ENCODE results near the gene ADIRF. TPM values are rescaled to one million over a fixed set of nuclear protein-coding genes. Genes with fewer than 3 reads are reported as not detected.
"Not testable (repeated sequence)": the region's sequence is repeated elsewhere in the genome, so short reads cannot be mapped to it uniquely, and the experiment has no call there.

Gene ADIRF
- not detected in 2 replicates for total RNA-seq
- long read RNA-seq: 0 reads

DNA sequence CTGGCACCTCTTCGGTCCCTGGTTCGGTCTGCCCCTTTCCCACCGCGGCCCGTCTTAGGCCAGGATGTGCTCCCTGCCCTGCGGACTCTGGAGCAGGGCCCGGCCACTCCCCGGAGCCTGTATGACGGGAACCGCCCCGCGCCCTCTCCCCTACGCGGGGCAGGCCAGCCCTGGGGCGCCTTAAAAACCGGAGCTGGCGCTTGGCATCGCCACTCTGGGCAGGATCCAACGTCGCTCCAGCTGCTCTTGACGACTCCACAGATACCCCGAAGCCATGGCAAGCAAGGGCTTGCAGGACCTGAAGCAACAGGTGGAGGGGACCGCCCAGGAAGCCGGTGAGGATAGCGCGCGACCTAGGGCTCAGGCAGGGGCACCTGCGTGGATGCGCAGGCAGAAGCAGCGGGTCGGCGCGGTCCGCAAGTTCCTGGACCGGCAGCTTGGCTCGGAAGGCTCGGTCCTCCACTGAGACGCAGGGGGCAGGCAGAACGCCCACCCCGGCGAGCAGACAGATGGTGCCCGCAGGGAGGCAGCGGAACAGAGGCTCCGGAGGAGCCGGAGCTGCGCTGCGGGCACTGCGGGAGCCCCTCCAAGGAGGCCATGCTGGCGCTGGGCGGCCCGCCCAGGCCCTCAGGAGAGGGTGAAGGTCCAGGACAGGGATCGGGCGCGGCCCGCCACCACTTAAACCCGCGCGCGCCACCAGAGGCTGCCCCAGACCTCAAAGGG is at the start of gene ADIRF:
Gene ADIRF, plus strand, starts transcription at position 212 of the 723 bp plus-strand sequence. Its CDS starts 63 bp downstream, at position 275.
- no peaks in the 10 kb centered on the region for H3K9me3 Mint-ChIP-seq (ENCODE audit: unreplicated experiment)
- H3K27me3 Mint-ChIP-seq (ENCODE audit: unreplicated experiment): no peaks in the 10 kb centered on the region
- H3K27ac Mint-ChIP-seq (ENCODE audit: unreplicated experiment): peak within 1 kb of the TSS; percentile 97
- TF ChIP-seq, protein P1, sequence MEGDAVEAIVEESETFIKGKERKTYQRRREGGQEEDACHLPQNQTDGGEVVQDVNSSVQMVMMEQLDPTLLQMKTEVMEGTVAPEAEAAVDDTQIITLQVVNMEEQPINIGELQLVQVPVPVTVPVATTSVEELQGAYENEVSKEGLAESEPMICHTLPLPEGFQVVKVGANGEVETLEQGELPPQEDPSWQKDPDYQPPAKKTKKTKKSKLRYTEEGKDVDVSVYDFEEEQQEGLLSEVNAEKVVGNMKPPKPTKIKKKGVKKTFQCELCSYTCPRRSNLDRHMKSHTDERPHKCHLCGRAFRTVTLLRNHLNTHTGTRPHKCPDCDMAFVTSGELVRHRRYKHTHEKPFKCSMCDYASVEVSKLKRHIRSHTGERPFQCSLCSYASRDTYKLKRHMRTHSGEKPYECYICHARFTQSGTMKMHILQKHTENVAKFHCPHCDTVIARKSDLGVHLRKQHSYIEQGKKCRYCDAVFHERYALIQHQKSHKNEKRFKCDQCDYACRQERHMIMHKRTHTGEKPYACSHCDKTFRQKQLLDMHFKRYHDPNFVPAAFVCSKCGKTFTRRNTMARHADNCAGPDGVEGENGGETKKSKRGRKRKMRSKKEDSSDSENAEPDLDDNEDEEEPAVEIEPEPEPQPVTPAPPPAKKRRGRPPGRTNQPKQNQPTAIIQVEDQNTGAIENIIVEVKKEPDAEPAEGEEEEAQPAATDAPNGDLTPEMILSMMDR (IDR thresholded peaks at IDR 0.05): no peak
- peak; percentile 82 for DNase-seq (ENCODE audit: extremely low spot score, unreplicated experiment)
- H3K4me3 Mint-ChIP-seq (ENCODE audit: unreplicated experiment): no peak within 1 kb of the TSS
- H3K36me3 Mint-ChIP-seq (ENCODE audit: unreplicated experiment): no peaks in the 10 kb centered on the region
- peaks cover 40% of the 10 kb centered on the region for H3K4me1 Mint-ChIP-seq (ENCODE audit: unreplicated experiment)

DNA sequence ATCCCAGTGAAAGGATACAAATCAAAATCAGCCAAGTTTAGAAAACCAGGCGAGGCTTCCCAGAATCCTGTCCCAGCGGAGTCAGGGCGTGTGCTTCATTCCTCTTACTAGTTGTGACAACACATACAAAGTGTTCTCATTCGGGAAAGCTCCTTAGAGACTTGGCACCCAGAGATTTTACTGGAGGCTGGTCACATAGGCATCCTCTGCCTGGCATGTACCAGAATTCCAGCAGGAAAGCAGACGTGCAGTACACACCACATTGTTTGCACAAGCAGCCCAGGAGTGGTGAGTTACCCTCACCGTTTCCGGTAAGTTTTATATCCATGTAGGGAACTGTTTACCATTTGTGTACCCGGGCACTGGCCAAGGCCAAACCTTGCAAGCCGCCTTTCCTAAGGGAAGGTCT is 45.7 kb upstream of the ADIRF start:
- no peak overlapping the region for H3K4me3 Mint-ChIP-seq (ENCODE audit: unreplicated experiment)
- peaks cover 35% of the 10 kb centered on the region for H3K36me3 Mint-ChIP-seq (ENCODE audit: unreplicated experiment)
- no peaks in the 10 kb centered on the region for H3K27me3 Mint-ChIP-seq (ENCODE audit: unreplicated experiment)
- no peaks in the 10 kb centered on the region for H3K4me1 Mint-ChIP-seq (ENCODE audit: unreplicated experiment)
- H3K9me3 Mint-ChIP-seq (ENCODE audit: unreplicated experiment): no peaks in the 10 kb centered on the region
- H3K27ac Mint-ChIP-seq (ENCODE audit: unreplicated experiment): no peak overlapping the region
- DNase-seq (ENCODE audit: extremely low spot score, unreplicated experiment): no peak
- TF ChIP-seq, protein P1 (IDR thresholded peaks at IDR 0.05): no peak

DNA sequence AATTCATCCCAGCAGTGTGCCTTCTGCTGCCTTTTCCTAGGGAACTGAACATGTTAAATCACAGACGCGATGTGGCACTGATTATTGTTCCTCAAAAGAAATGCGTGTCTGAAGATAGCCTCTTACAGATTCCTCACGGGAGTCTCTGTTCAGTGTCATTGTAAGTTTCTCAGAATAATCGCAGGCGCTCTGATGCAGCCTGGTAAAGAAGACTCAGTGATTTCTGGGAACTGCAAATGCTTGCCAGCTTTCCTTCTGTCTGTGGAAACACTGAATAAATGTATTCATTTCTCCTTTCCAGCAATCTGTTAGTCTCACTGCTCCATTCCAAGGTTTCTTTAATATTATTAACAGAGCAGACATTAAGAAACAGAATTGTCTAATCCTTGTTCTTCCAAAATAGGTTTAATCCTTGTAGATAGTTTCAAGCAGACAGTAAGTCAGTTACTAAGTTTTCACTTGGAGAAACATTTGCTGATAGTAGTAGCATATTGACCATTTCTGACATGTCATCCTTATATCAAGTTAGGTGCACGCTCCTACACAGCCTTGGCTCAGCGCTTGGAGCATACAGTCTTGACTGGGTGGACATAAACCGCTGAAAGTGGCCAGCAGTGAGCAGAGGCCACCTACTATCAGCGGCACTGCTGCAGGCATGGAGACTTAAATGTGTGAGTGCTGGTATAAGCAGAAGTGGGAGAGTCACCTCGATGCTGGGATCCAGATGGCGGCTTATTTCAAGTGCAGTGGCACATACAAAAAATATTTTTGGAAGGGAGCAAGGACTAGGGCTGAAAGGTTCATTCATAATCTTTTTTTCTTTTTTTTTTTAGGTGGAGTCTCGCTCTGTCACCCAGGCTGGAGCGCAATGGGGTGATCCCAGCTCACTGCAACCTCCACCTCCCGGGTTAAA is 38.6 kb upstream of the ADIRF start:
- TF ChIP-seq, protein P1 (IDR thresholded peaks at IDR 0.05): no peak
- no peaks in the 10 kb centered on the region for H3K4me1 Mint-ChIP-seq (ENCODE audit: unreplicated experiment)
- H3K36me3 Mint-ChIP-seq (ENCODE audit: unreplicated experiment): peaks cover 19% of the 10 kb centered on the region
- no peak for DNase-seq (ENCODE audit: extremely low spot score, unreplicated experiment)
- no peaks in the 10 kb centered on the region for H3K27me3 Mint-ChIP-seq (ENCODE audit: unreplicated experiment)
- H3K4me3 Mint-ChIP-seq (ENCODE audit: unreplicated experiment): no peak overlapping the region
- H3K27ac Mint-ChIP-seq (ENCODE audit: unreplicated experiment): no peak overlapping the region
- H3K9me3 Mint-ChIP-seq (ENCODE audit: unreplicated experiment): no peaks in the 10 kb centered on the region

GRCh38 chr10:86931872-86932271 is 36.4 kb upstream of the ADIRF start:
- TF ChIP-seq, protein P1 (IDR thresholded peaks at IDR 0.05): no peak
- H3K4me3 Mint-ChIP-seq (ENCODE audit: unreplicated experiment): no peak overlapping the region
- peaks cover 9% of the 10 kb centered on the region for H3K4me1 Mint-ChIP-seq (ENCODE audit: unreplicated experiment)
- no peak for DNase-seq (ENCODE audit: extremely low spot score, unreplicated experiment)
- peaks cover 19% of the 10 kb centered on the region for H3K36me3 Mint-ChIP-seq (ENCODE audit: unreplicated experiment)
- no peaks in the 10 kb centered on the region for H3K9me3 Mint-ChIP-seq (ENCODE audit: unreplicated experiment)
- no peak overlapping the region for H3K27ac Mint-ChIP-seq (ENCODE audit: unreplicated experiment)
- no peaks in the 10 kb centered on the region for H3K27me3 Mint-ChIP-seq (ENCODE audit: unreplicated experiment)

DNA sequence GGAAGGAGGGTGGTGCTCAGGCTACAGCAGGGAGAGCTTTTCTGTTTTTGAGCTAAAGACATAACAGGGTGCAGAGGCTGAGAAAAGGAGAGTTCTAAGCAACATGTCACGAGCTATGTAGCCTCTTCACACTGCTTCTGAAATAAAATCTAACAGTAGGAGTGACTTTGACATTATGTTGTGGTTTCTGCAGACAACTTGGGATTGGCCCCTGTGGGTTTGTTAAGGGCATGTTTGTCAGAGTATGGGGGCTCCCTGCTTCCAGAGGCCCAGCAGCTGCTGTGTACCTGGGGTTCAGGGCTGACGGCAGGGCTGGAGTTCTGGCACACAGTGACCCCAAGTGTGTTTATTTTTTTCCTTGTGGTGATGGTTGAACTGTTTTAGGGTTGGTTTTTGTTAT is 35.6 kb upstream of the ADIRF start:
- peaks cover 19% of the 10 kb centered on the region for H3K36me3 Mint-ChIP-seq (ENCODE audit: unreplicated experiment)
- no peak overlapping the region for H3K27ac Mint-ChIP-seq (ENCODE audit: unreplicated experiment)
- DNase-seq (ENCODE audit: extremely low spot score, unreplicated experiment): no peak
- no peaks in the 10 kb centered on the region for H3K27me3 Mint-ChIP-seq (ENCODE audit: unreplicated experiment)
- TF ChIP-seq, protein P1 (IDR thresholded peaks at IDR 0.05): no peak
- H3K9me3 Mint-ChIP-seq (ENCODE audit: unreplicated experiment): no peaks in the 10 kb centered on the region
- no peak overlapping the region for H3K4me3 Mint-ChIP-seq (ENCODE audit: unreplicated experiment)
- H3K4me1 Mint-ChIP-seq (ENCODE audit: unreplicated experiment): peaks cover 17% of the 10 kb centered on the region

- not testable (repeated sequence) for H3K27ac Mint-ChIP-seq (ENCODE audit: unreplicated experiment); H3K9me3 Mint-ChIP-seq (ENCODE audit: unreplicated experiment)
- DNase-seq (ENCODE audit: extremely low spot score, unreplicated experiment): peak; percentile 66
Measured at GRCh38 chr10:86934162-86934711, 34.0 kb upstream of the ADIRF start.

More at GRCh38 chr10:86934162-86934711, 34.0 kb upstream of the ADIRF start:
- Mint-ChIP-seq H3K4me1 (ENCODE audit: unreplicated experiment) (peaks cover 17% of the 10 kb centered on the region), H3K36me3 (ENCODE audit: unreplicated experiment) (peaks cover 17% of the 10 kb centered on the region)
- H3K4me3 Mint-ChIP-seq (ENCODE audit: unreplicated experiment); H3K27me3 Mint-ChIP-seq (ENCODE audit: unreplicated experiment): not testable (repeated sequence)
